ENCODE results near the gene PTPRD.

The PTPRD gene

GRCh38 chr9:8388132-8388531, 2224.7 kb downstream of the PTPRD start:
- DNase-seq: no peak

GRCh38 chr9:8384091-8384490, 2228.7 kb downstream of the PTPRD start:
- DNase-seq: no peak

- no peak for DNase-seq
Measured at GRCh38 chr9:8382777-8383527, 2229.8 kb downstream of the PTPRD start.

GRCh38 chr9:8382266-8382665, 2230.5 kb downstream of the PTPRD start:
- DNase-seq: no peak

GRCh38 chr9:8381601-8382000, 2231.2 kb downstream of the PTPRD start:
- DNase-seq: no peak

- no peak for DNase-seq
Measured at GRCh38 chr9:8374471-8374870, 2238.3 kb downstream of the PTPRD start.

GRCh38 chr9:8371686-8372085, 2241.1 kb downstream of the PTPRD start:
- DNase-seq: no peak

GRCh38 chr9:8366161-8366926, 2246.5 kb downstream of the PTPRD start:
- DNase-seq: no peak

GRCh38 chr9:8365466-8366160, 2247.2 kb downstream of the PTPRD start:
- no peak for DNase-seq

GRCh38 chr9:8365029-8365428, 2247.8 kb downstream of the PTPRD start:
- DNase-seq: no peak

- no peak for DNase-seq
Measured at GRCh38 chr9:8364026-8364752, 2248.6 kb downstream of the PTPRD start.

GRCh38 chr9:8362250-8362649, 2250.6 kb downstream of the PTPRD start:
- DNase-seq: no peak

GRCh38 chr9:8361364-8361763, 2251.4 kb downstream of the PTPRD start:
- DNase-seq: no peak

- DNase-seq: no peak
Measured at GRCh38 chr9:8356406-8356805, 2256.4 kb downstream of the PTPRD start.

- DNase-seq: no peak
Measured at GRCh38 chr9:8351436-8351835, 2261.4 kb downstream of the PTPRD start.

GRCh38 chr9:8349901-8350300, 2262.9 kb downstream of the PTPRD start:
- DNase-seq: no peak

GRCh38 chr9:8349376-8349775, 2263.4 kb downstream of the PTPRD start:
- DNase-seq: no peak

- no peak for DNase-seq
Measured at GRCh38 chr9:8348756-8349155, 2264.0 kb downstream of the PTPRD start.

- DNase-seq: no peak
Measured at GRCh38 chr9:8346296-8346695, 2266.5 kb downstream of the PTPRD start.

- no peak for DNase-seq
Measured at GRCh38 chr9:8338767-8339510, 2273.9 kb downstream of the PTPRD start.

- DNase-seq: no peak
Measured at GRCh38 chr9:8337834-8338766, 2274.7 kb downstream of the PTPRD start.

All from EL (cell line).